ENCODE data around the gene GPR137C. TPM values are rescaled to one million over a fixed set of nuclear protein-coding genes. Genes with fewer than 3 reads are reported as not detected.
A peak's percentile ranks its signal among the peaks of the same experiment; 100 is the strongest.

GPR137C gene
- total RNA-seq, 4 donors from 2014 or later = 0.20 to 1.4 (median 1.1) TPM

DNA sequence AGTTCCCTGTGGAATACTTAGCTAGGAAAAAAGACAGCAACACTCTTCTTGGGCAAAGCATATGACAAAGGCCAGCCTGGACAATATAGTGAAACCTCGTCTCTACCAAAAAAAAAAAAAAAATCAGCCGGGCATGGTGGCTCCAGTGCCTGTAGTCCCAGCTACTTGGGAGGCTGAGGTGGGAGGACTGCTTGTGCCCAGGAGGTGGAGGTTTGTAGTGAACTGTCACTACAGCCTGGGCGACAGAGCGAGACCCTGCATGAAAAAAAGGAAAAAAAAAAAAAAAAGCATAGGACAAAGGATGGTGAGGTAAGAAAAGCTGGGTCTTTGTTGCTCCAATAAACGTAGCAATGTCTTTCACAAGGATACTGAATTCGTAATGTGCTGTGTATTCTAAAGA lies 1.4 kb upstream of the GPR137C start:
- H3K27me3 ChIP-seq = no peaks in the 10 kb centered on the region
- no peak for DNase-seq
- H3K4me3 ChIP-seq (replicated peaks in 1 of 3) = peak overlapping the region in 1 of 3 donors; percentile 87
- peaks cover 8 to 10% of the 10 kb centered on the region in 2 donors for H3K4me1 ChIP-seq
- intact Hi-C loops (cut with DNase I) = loop anchor here (5.0 kb wide), 1 partner anchor 151 kb away; no protein-coding TSS in a partner anchor
- no peaks in the 10 kb centered on the region for H3K9me3 ChIP-seq
- TF ChIP-seq POLR2A (IDR thresholded peaks at IDR 0.05) = no peak
- TF ChIP-seq, protein P1, sequence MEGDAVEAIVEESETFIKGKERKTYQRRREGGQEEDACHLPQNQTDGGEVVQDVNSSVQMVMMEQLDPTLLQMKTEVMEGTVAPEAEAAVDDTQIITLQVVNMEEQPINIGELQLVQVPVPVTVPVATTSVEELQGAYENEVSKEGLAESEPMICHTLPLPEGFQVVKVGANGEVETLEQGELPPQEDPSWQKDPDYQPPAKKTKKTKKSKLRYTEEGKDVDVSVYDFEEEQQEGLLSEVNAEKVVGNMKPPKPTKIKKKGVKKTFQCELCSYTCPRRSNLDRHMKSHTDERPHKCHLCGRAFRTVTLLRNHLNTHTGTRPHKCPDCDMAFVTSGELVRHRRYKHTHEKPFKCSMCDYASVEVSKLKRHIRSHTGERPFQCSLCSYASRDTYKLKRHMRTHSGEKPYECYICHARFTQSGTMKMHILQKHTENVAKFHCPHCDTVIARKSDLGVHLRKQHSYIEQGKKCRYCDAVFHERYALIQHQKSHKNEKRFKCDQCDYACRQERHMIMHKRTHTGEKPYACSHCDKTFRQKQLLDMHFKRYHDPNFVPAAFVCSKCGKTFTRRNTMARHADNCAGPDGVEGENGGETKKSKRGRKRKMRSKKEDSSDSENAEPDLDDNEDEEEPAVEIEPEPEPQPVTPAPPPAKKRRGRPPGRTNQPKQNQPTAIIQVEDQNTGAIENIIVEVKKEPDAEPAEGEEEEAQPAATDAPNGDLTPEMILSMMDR (IDR thresholded peaks at IDR 0.05) = no peak
- H3K27ac ChIP-seq = peak overlapping the region in 2 of 3 donors; percentile 90 to 93
- no peaks in the 10 kb centered on the region for H3K36me3 ChIP-seq
- 43% methylated on average over 6 of the region's 6 CpGs for WGBS, 2 donors

DNA sequence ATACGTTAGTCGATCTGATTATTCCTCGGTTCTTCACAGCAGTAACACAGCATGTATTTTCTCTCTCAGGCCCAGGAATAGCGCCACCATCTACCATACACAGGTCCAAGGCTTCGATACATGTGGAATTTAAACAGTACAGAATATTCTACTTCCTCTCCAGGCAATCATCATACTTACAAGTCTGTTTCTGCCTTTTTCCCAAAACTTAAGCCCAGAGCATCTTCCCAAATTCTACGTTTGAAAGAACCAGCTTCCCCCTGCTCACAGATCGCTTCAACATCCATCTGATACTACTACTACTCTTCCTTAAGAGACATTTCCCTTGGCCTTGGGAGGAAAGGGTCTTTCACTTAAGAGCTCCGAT lies 957 bp upstream of the GPR137C start:
- Histone ChIP-seq H3K9me3 (no peaks in the 10 kb centered on the region), H3K27ac (peak overlapping the region; percentile 71 to 93 (median 90)), H3K4me1 (peaks cover 8 to 10% of the 10 kb centered on the region in 2 donors), H3K4me3 (replicated peaks in 1 of 3) (peak overlapping the region; percentile 31 to 87 (median 57)), H3K27me3 (no peaks in the 10 kb centered on the region), H3K36me3 (no peaks in the 10 kb centered on the region)
- TF ChIP-seq, protein P1 (IDR thresholded peaks at IDR 0.05) = no peak
- no peak for TF ChIP-seq POLR2A (IDR thresholded peaks at IDR 0.05)
- DNase-seq = peak; percentile 6 to 9
- WGBS, 2 donors = 1 to 2% methylated on average over 8 of the region's 8 CpGs
- intact Hi-C loops (cut with DNase I) = loop anchor here (5.0 kb wide), 1 partner anchor 151 kb away; no protein-coding TSS in a partner anchor

DNA sequence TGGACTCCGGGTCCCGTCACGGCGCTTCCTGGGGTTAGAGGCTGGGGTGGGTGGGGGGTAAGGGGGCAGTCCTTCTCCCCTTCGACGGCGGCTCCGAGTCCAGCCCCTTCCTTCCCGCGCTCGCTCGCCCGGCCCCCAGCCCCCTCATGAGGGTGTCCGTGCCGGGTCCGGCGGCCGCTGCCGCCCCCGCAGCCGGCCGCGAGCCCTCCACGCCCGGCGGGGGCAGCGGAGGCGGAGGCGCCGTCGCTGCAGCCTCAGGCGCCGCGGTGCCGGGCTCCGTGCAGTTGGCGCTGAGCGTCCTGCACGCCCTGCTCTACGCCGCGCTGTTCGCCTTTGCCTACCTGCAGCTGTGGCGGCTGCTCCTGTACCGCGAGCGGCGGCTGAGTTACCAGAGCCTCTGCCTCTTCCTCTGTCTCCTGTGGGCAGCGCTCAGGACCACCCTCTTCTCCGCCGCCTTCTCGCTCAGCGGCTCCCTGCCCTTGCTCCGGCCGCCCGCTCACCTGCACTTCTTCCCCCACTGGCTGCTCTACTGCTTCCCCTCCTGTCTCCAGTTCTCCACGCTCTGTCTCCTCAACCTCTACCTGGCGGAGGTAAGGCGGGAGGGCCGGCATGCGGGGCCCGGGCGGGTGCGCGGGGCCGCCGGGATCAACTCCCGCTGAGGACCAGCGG lies 500 bp downstream of the GPR137C start:
- WGBS, 2 donors = 0 to 1% methylated on average over 26 to 29 of the region's 69 CpGs
- Histone ChIP-seq H3K27me3 (no peaks in the 10 kb centered on the region), H3K36me3 (no peaks in the 10 kb centered on the region), H3K4me3 (replicated peaks in 1 of 3) (peak overlapping the region; percentile 22 to 62 (median 42)), H3K27ac (peak overlapping the region; percentile 48 to 85 (median 83)), H3K4me1 (peaks cover 8 to 10% of the 10 kb centered on the region in 2 donors), H3K9me3 (no peaks in the 10 kb centered on the region)
- TF ChIP-seq POLR2A (IDR thresholded peaks at IDR 0.05) = peak in 1 of 2 donors; percentile 25
- TF ChIP-seq, protein P1 (IDR thresholded peaks at IDR 0.05) = no peak
- intact Hi-C loops (cut with DNase I) = loop anchor here (5.0 kb wide), 1 partner anchor 149 kb away; no protein-coding TSS in a partner anchor
- DNase-seq = peak; percentile 28 to 39

DNA sequence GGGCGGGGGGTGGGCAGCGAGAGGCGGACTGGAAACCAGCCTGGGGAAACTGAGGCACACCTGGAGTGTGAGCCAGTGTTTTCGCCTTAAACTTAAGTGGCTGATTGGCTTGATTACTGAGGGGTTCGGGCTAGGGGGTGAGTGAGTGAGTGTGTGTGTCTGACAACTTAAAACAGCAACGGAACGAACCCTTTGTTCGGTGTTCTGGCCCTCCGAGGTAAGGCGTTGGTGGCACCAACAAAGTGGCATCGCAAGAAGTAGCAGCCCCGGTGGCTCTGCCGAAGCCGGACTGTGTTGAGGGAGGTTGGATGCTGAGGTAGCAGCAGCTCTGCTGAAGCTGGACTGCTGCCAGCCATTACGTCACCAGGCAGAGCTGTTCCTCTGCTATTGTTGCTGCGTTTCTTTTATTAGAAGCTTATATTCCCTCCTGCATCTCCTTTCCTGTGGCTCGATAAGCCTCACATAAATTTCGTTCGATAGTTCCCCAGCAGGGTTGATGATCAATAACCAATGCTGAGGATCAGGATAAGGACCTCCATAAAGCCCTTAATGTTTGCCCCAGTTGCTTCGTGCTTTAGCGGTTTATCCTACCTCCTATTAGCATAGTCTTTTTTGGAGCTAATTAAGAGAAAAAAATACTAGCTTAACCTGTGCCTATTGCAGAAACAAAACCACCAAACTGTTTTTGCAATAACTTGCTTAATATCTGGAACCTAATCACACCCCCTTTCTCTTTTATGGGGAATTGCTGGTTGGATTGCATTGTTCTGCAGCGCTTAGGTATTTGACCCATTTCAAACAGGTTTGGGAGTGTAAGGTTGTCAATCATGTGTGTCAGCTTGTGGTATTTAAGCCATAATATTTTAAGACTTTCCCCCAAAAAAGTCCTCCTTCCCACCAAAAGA lies 1.3 kb downstream of the GPR137C start:
- Histone ChIP-seq H3K27me3 (no peaks in the 10 kb centered on the region), H3K4me3 (replicated peaks in 1 of 3) (peak overlapping the region; percentile 22 to 62 (median 42)), H3K27ac (peak overlapping the region in 2 of 3 donors; percentile 83 to 85), H3K9me3 (no peaks in the 10 kb centered on the region), H3K36me3 (no peaks in the 10 kb centered on the region), H3K4me1 (peaks cover 8 to 10% of the 10 kb centered on the region in 2 donors)
- peak in 1 of 2 donors; percentile 64 for TF ChIP-seq POLR2A (IDR thresholded peaks at IDR 0.05)
- TF ChIP-seq, protein P1 (IDR thresholded peaks at IDR 0.05) = peak in 1 of 6 experiments; percentile 9
- intact Hi-C loops (cut with DNase I) = loop anchor here (5.0 kb wide), 1 partner anchor 148 kb away; no protein-coding TSS in a partner anchor
- DNase-seq = peak; percentile 89 to 90
- 6 to 7% methylated on average over 19 to 21 of the region's 22 CpGs for WGBS, 2 donors
